Retinal pigment epithelial cell (primary cell): ENCODE results near the gene PMPCA.

Experiments used
- DNase-seq: peaks from one replicate; pipeline ENCODE4 v3.0.0-alpha.2; 2010; ENCODE audit warnings: low read depth
- H3K4me3 ChIP-seq: 2 replicates; pipeline ENCODE4 v1.5.1; 2011; ENCODE audit warnings: mild to moderate bottlenecking, low read length, control low read depth, moderate library complexity
- CTCF ChIP-seq: conservative IDR thresholded peaks from 2 replicates; pipeline ENCODE4 v1.5.1; 2011; ENCODE audit warnings: low read depth, low read length, control low read depth, inconsistent platforms

Gene PMPCA

GRCh38 chr9:136442265-136442664 lies 31.8 kb downstream of the PMPCA start:
- TF ChIP-seq CTCF = no peak
- no peak overlapping the region for H3K4me3 ChIP-seq
- no peak for DNase-seq

- no peak for DNase-seq
- no peak overlapping the region for H3K4me3 ChIP-seq
- no peak for TF ChIP-seq CTCF
Observed at GRCh38 chr9:136443087-136443486, 32.6 kb downstream of the PMPCA start.

GRCh38 chr9:136443687-136444086 lies 33.2 kb downstream of the PMPCA start:
- no peak for TF ChIP-seq CTCF
- DNase-seq = no peak

GRCh38 chr9:136444102-136444501 lies 33.6 kb downstream of the PMPCA start:
- TF ChIP-seq CTCF = no peak
- DNase-seq = no peak
- H3K4me3 ChIP-seq = no peak overlapping the region

More at GRCh38 chr9:136443687-136444086, 33.2 kb downstream of the PMPCA start:
- H3K4me3 ChIP-seq = no peak overlapping the region

GRCh38 chr9:136445799-136446198 lies 35.3 kb downstream of the PMPCA start:
- no peak for TF ChIP-seq CTCF
- H3K4me3 ChIP-seq = no peak overlapping the region
- no peak for DNase-seq

- no peak for TF ChIP-seq CTCF
- H3K4me3 ChIP-seq = no peak overlapping the region
- DNase-seq = no peak
Observed at GRCh38 chr9:136447173-136447778, 36.8 kb downstream of the PMPCA start.

- TF ChIP-seq CTCF = no peak
- no peak for DNase-seq
- no peak overlapping the region for H3K4me3 ChIP-seq
Observed at GRCh38 chr9:136448655-136449054, 38.2 kb downstream of the PMPCA start.
